Measurements from ENCODE around the gene APP. TPM values are rescaled to one million over a fixed set of nuclear protein-coding genes. Genes with fewer than 3 reads are reported as not detected.

Gene APP
- total RNA-seq, 4 donors from 2014 or later, result 197 to 380 (median 296) TPM

DNA sequence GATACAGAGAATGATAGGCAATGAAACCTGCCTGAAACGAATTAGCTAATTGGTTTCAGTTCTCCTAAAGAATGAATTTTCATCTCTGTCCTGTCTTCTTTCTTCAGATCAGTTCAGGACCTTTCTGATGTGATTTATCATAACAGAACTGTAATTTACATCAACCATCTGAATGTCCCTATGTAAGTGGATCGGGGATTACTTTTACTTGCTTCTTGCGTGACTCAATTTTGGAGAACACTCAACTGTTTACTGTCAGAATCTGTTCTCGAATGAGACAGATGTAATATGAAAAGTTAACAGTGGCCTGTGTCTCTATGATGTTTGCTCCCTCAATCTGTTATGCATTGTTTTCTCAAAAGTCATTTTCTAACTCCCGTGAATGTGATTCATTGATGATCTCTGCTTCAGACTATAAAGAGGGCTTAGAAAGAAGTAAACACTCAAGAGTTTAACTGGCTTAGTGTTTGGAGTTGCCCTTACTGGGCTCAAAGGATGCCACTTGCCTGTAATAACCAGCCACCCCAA, 324.8 kb downstream of the APP start:
- ATAC-seq (ENCODE audit: low FRiP score), result no peak

DNA sequence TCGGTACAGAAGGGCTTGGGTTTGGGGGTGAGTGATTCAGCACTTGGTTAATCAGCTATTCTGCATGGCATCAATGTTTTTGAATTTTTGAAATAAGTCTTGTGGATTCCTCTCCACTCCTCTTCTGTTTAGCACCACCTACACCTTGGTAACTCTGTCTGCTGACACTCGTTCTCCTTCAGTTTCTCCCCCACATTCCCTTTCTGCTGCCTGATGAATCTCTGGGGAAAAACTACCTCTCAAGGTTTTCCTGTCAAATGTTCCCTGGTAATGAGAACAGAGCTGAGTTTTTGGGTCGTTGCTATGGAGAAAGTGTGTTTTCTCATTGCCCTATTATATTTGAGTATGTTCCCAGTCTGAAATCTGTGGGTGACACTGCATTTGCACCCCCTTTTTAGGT, 327.6 kb downstream of the APP start:
- DNase-seq (ENCODE audit: low spot score) (no peak), ATAC-seq (ENCODE audit: low FRiP score) (peak; percentile 54)
- TF ChIP-seq, protein P1, sequence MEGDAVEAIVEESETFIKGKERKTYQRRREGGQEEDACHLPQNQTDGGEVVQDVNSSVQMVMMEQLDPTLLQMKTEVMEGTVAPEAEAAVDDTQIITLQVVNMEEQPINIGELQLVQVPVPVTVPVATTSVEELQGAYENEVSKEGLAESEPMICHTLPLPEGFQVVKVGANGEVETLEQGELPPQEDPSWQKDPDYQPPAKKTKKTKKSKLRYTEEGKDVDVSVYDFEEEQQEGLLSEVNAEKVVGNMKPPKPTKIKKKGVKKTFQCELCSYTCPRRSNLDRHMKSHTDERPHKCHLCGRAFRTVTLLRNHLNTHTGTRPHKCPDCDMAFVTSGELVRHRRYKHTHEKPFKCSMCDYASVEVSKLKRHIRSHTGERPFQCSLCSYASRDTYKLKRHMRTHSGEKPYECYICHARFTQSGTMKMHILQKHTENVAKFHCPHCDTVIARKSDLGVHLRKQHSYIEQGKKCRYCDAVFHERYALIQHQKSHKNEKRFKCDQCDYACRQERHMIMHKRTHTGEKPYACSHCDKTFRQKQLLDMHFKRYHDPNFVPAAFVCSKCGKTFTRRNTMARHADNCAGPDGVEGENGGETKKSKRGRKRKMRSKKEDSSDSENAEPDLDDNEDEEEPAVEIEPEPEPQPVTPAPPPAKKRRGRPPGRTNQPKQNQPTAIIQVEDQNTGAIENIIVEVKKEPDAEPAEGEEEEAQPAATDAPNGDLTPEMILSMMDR (IDR thresholded peaks at IDR 0.05), result no peak

More for the DNA sequence above, 324.8 kb downstream of the APP start:
- TF ChIP-seq, protein P1 (IDR thresholded peaks at IDR 0.05), result no peak
- DNase-seq (ENCODE audit: low spot score), result no peak

DNA sequence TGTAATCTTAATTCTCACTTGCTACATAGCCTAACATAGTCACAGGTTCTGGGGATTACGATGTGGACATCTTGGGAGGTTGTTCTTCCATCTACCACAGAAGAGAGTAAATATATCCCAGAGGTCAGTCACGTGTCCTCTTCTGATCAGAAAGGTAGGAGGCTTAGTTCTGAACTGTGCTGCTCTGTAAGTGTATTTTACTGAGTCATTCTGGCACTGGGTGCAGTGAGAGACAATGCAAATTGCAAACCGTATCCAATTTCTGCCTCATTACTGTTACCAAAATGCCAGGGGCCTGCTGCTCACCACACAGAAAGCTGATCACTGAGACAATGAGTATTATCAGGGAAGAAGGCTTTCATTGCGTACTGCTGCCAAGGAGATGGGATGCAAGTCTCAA, 331.8 kb downstream of the APP start:
- DNase-seq (ENCODE audit: low spot score), result no peak
- no peak for ATAC-seq (ENCODE audit: low FRiP score)
- TF ChIP-seq, protein P1 (IDR thresholded peaks at IDR 0.05), result no peak

DNA sequence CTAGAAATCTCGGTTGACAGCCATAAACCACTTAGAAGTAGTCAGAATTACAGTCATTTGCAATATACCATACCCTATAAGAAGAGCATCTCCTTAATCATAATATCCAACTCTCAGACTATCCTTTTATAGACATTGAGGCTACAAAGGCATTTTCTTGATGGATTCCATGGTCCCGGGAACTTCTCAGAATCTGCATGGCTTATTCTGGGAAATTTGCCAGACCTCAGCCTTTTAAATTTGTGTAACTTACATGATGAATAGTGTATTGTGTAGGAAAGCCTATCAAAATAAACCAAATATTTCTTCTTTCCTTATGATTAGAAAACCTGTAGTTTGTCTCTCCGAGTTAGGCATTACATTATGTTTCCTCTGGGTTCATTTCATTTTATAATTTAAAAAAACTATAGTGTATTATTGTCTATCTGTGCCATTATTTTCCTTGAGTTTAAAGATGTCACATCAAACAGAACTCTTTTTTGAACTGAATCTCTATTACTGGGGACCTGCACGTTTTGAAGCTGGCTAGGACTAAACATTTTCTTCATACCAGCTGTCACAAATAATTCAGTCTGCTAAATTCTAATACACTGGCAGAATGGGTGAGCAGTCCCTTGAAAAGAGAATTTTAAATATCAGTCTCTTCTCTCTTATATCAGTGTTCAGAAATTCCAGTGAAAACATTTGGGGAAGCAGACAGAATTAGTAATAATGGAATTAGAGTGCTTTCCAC, 332.9 kb downstream of the APP start:
- ATAC-seq (ENCODE audit: low FRiP score) (no peak), DNase-seq (ENCODE audit: low spot score) (no peak)
- TF ChIP-seq, protein P1 (IDR thresholded peaks at IDR 0.05), result no peak

DNA sequence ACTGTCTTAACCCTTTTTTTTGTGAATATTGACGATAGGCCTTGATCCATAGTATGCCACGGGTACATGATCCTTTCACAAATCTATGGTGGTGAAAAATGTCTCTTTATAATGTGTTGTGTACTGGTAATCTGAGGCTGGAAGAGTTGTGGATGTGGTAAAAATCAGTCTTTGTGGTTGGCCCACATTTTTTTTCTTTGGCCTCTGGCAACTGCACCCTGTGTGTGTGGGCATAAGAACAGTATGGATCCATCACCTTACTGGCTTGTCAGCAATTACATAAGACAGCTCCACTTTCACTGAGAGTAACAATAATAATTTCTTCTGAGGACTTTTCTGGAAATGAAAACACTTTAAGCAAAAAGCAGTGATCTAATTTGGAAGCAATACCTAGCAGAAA, 334.2 kb downstream of the APP start:
- DNase-seq (ENCODE audit: low spot score) (no peak), ATAC-seq (ENCODE audit: low FRiP score) (no peak)
- TF ChIP-seq, protein P1 (IDR thresholded peaks at IDR 0.05), result no peak

DNA sequence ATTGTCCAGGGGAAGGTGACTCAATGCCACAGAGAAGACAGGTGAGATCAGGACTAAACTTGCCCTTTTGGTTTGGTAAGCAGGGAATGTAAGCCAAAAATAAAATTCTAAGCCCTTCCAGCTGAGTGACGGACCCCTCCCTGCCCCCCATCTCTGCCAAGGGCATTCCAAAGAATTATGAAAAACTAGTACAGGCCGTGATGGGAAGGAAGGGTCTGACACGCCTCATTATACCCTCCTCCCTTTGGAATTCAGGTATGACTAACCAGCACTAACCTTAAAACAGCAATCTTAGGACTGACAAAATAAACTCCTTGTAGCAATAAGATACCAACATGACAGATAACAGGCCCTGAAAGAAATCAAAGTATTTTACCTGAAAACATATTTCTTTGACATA, 336.2 kb downstream of the APP start:
- TF ChIP-seq, protein P1 (IDR thresholded peaks at IDR 0.05), result no peak
- no peak for DNase-seq (ENCODE audit: low spot score)
- ATAC-seq (ENCODE audit: low FRiP score), result peak; percentile 43

All from omental fat pad (tissue), 4 donors.